ENCODE measurements around the gene BCL7C.
A peak's percentile ranks its signal among the peaks of the same experiment; 100 is the strongest.

The BCL7C gene

GRCh38 chr16:30853758-30854157 is 40.1 kb downstream of the BCL7C start:
- no peak overlapping the region for H3K4me3 ChIP-seq (ENCODE audit: low read length)
- TF ChIP-seq CTCF (conservative IDR thresholded peaks at IDR 0.05; ENCODE audit: low read length): no peak
- DNase-seq (ENCODE audit: low read depth): peak; percentile 12

- no peak for DNase-seq (ENCODE audit: low read depth)
- TF ChIP-seq CTCF (conservative IDR thresholded peaks at IDR 0.05; ENCODE audit: low read length): no peak
These were observed 43.6 kb downstream of the BCL7C start for GRCh38 chr16:30850246-30850645.

GRCh38 chr16:30846649-30847402 is 47.1 kb downstream of the BCL7C start:
- DNase-seq (ENCODE audit: low read depth): no peak
- TF ChIP-seq CTCF (conservative IDR thresholded peaks at IDR 0.05; ENCODE audit: low read length): no peak
- no peak overlapping the region for H3K4me3 ChIP-seq (ENCODE audit: low read length)

More at GRCh38 chr16:30850246-30850645, 43.6 kb downstream of the BCL7C start:
- no peak overlapping the region for H3K4me3 ChIP-seq (ENCODE audit: low read length)

- TF ChIP-seq CTCF (conservative IDR thresholded peaks at IDR 0.05; ENCODE audit: low read length): peak; percentile 98
- DNase-seq (ENCODE audit: low read depth): peak; percentile 90
- peak overlapping the region; percentile 35 for H3K4me3 ChIP-seq (ENCODE audit: low read length)
These were observed 49.0 kb downstream of the BCL7C start for GRCh38 chr16:30844671-30845449.

- no peak overlapping the region for H3K4me3 ChIP-seq (ENCODE audit: low read length)
- no peak for DNase-seq (ENCODE audit: low read depth)
- no peak for TF ChIP-seq CTCF (conservative IDR thresholded peaks at IDR 0.05; ENCODE audit: low read length)
These were observed 49.6 kb downstream of the BCL7C start for GRCh38 chr16:30844346-30844670.

- DNase-seq (ENCODE audit: low read depth): no peak
- TF ChIP-seq CTCF (conservative IDR thresholded peaks at IDR 0.05; ENCODE audit: low read length): no peak
- no peak overlapping the region for H3K4me3 ChIP-seq (ENCODE audit: low read length)
These were observed 50.4 kb downstream of the BCL7C start for GRCh38 chr16:30843501-30843900.

GRCh38 chr16:30842971-30843370 is 50.9 kb downstream of the BCL7C start:
- no peak overlapping the region for H3K4me3 ChIP-seq (ENCODE audit: low read length)
- no peak for DNase-seq (ENCODE audit: low read depth)
- no peak for TF ChIP-seq CTCF (conservative IDR thresholded peaks at IDR 0.05; ENCODE audit: low read length)
